ENCODE results near the gene NLE1. TPM values are rescaled to one million over a fixed set of nuclear protein-coding genes. Genes with fewer than 3 reads are reported as not detected.

The NLE1 gene
- total RNA-seq (10 to 100 TPM in 3 of 4 donors, 1 to 10 TPM in 1; 6.6 to 16.8 (median 11.4) TPM), polyA plus RNA-seq (10 to 100 TPM in 1 of 3 donors, 1 to 10 TPM in 2; 3.0 to 12.3 (median 3.0) TPM)

DNA sequence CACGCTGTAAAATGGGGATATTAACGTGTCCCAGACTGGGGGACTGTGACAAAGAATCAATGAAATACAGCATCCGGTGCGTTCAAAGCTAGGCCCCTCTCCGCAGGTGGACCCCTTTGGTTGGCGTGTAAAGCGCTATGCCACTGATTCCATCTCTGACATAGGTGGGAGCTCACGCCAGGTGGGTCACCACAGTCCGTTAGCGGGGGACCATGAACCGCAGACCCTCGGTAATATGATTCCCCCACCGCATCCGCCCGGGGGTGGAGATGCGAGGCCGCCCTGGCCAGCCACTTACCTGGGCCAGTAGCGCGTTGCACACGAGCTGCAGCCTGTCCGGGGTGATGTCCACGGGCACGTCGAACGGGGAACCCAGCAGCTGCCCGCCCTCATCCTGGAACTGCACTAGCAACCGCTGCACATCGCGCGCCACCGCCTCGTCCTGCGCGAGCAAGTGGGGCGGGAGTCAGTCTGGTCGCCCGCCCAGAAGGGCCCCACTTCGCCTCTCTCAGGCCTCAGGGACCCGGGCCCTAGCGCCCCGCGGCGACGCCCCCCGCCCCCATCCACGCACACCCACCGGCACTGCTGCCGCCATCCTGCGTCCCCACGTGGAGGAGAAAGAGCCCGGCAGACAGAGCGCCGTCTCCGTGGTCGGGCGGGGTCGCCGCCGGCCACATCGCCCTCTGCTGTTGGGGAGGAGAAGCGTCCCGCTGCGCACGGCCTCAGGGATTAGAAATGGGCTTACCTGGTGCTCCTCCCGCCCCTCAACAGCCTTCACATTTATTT is at the start of gene NLE1:
Gene NLE1 (minus strand): TSS at position 623 of the 786 bp plus-strand sequence. CDS start 28 bp downstream, at position 595.
- DNase-seq: peak; percentile 85
- WGBS, 2 donors: 0% methylated on average over 65 of the region's 65 CpGs
- Histone ChIP-seq H3K27ac (peak within 1 kb of the TSS in 2 of 4 donors; percentile 18 to 29), H3K9me3 (no peaks in the 10 kb centered on the region), H3K36me3 (peaks cover 0 to 28% (median 8%) of the 10 kb centered on the region in 4 donors), H3K4me1 (peaks cover 0 to 22% (median 16%) of the 10 kb centered on the region in 4 donors), H3K4me3 (peak within 1 kb of the TSS; percentile 72 to 78 (median 76)), H3K27me3 (no peaks in the 10 kb centered on the region)
- TF ChIP-seq POLR2AphosphoS5 (IDR thresholded peaks at IDR 0.05) (peak in 2 of 4 donors; percentile 49 to 52), POLR2A (IDR thresholded peaks at IDR 0.05) (no peak), EP300 (IDR thresholded peaks at IDR 0.05) (no peak)
- TF ChIP-seq, protein P1, sequence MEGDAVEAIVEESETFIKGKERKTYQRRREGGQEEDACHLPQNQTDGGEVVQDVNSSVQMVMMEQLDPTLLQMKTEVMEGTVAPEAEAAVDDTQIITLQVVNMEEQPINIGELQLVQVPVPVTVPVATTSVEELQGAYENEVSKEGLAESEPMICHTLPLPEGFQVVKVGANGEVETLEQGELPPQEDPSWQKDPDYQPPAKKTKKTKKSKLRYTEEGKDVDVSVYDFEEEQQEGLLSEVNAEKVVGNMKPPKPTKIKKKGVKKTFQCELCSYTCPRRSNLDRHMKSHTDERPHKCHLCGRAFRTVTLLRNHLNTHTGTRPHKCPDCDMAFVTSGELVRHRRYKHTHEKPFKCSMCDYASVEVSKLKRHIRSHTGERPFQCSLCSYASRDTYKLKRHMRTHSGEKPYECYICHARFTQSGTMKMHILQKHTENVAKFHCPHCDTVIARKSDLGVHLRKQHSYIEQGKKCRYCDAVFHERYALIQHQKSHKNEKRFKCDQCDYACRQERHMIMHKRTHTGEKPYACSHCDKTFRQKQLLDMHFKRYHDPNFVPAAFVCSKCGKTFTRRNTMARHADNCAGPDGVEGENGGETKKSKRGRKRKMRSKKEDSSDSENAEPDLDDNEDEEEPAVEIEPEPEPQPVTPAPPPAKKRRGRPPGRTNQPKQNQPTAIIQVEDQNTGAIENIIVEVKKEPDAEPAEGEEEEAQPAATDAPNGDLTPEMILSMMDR (IDR thresholded peaks at IDR 0.05): peak; percentile 63 to 98 (median 79)
- intact Hi-C loops (cut with DNase I): loop anchor here (2.0 to 5.0 kb wide), 2 partner anchors 101 to 115 kb away; partner anchors contain the start of gene SLFN5

DNA sequence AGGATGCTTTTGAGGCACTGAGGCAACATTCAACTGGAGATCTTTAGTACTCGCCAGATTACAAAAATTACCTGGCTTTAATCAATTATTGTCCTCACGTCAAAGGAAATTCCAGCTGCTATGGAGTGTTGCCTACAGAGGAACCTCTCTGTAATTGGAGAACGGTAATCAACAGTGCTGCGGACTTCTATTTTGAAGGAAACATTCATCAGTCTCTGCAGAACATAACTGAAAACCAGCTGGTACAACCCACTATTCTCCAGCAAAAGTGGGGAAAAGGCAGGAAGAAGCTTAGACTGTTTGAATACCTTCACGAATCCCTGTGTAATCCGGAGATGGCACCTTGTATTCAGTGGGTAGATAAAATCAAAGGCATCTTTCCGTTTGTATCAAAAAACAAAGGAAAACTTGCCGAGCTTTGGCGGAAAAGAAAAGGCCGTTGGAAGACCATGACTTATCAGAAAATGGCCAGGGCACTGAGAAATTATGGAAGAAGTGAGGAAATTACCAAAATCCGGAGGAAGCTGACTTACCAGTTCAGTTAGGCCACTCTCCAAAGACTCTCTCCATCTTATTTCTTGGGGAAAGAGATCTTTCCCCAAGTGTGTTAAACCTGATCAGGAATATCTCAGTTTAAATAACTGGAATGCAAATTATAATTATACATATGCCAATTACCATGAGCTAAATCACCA is 49.0 kb upstream of the NLE1 start:
- TF ChIP-seq POLR2AphosphoS5 (IDR thresholded peaks at IDR 0.05) (no peak), POLR2A (IDR thresholded peaks at IDR 0.05) (no peak), EP300 (IDR thresholded peaks at IDR 0.05) (no peak)
- TF ChIP-seq, protein P1 (IDR thresholded peaks at IDR 0.05): no peak
- Histone ChIP-seq H3K4me1 (no peaks in the 10 kb centered on the region), H3K27ac (no peak overlapping the region), H3K36me3 (no peaks in the 10 kb centered on the region), H3K27me3 (no peaks in the 10 kb centered on the region), H3K4me3 (no peak overlapping the region), H3K9me3 (no peaks in the 10 kb centered on the region)
- intact Hi-C loops (cut with DNase I): no loop called here
- no peak for DNase-seq
- 85 to 88% methylated on average over 11 of the region's 11 CpGs for WGBS, 2 donors

DNA sequence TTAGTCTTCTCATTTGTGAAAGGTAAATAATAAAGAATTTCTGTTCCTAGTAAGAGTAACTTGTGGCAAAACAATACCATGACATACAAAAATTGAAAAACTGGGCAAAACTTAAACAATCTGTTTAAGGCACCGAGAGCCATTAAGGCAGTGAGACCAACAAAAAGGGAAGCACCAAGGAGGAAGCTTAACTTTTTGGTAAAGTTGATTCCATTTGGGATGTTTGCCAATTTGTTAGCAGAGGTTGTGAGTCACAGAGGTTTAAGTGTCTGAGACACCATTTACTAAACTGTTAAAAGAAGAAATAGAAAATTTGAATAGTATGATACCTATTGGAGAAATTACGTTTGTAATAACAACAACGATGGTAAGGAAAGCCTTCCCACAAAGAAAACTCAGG is 47.2 kb upstream of the NLE1 start:
- H3K27ac ChIP-seq: no peak overlapping the region
- no peaks in the 10 kb centered on the region for H3K4me1 ChIP-seq
- intact Hi-C loops (cut with DNase I): no loop called here
- no peaks in the 10 kb centered on the region for H3K27me3 ChIP-seq
- no peak for DNase-seq
- H3K4me3 ChIP-seq: no peak overlapping the region
- TF ChIP-seq POLR2A (IDR thresholded peaks at IDR 0.05) (no peak), POLR2AphosphoS5 (IDR thresholded peaks at IDR 0.05) (no peak), EP300 (IDR thresholded peaks at IDR 0.05) (no peak)
- TF ChIP-seq, protein P1 (IDR thresholded peaks at IDR 0.05): no peak
- 73 to 84% methylated on average over 3 of the region's 3 CpGs for WGBS, 2 donors
- H3K9me3 ChIP-seq: no peaks in the 10 kb centered on the region
- H3K36me3 ChIP-seq: no peaks in the 10 kb centered on the region

DNA sequence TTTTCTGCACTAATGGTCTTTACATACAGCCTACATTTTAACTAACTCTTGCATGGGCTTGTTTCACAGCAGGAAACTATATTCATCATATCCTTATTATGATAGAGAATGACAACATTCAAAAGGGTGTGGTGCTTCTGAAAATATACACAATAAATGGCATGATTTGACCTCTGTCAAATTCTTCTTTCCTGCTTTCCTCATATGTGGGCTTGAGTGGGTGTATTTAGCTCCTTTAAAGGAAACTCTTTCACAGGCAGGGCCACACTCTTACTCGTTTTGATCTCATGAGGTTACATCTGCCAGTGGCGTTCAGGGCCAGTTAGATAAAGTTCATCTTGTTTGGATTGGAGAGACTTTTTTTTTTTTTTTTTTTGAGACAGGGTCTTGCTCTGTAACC is 46.0 kb upstream of the NLE1 start:
- no peaks in the 10 kb centered on the region for H3K9me3 ChIP-seq
- no peak overlapping the region for H3K27ac ChIP-seq
- no peak overlapping the region for H3K4me3 ChIP-seq
- no peaks in the 10 kb centered on the region for H3K36me3 ChIP-seq
- intact Hi-C loops (cut with DNase I): no loop called here
- H3K4me1 ChIP-seq: no peaks in the 10 kb centered on the region
- DNase-seq: no peak
- TF ChIP-seq POLR2AphosphoS5 (IDR thresholded peaks at IDR 0.05): no peak
- no peak for TF ChIP-seq EP300 (IDR thresholded peaks at IDR 0.05)
- no peak for TF ChIP-seq POLR2A (IDR thresholded peaks at IDR 0.05)
- TF ChIP-seq, protein P1 (IDR thresholded peaks at IDR 0.05): no peak
- 34 to 47% methylated on average over 2 of the region's 2 CpGs for WGBS, 2 donors
- no peaks in the 10 kb centered on the region for H3K27me3 ChIP-seq
